Ascending aorta (tissue), 2 donors: ENCODE measurements around the gene TRERF1. TPM values are rescaled to one million over a fixed set of nuclear protein-coding genes. Genes with fewer than 3 reads are reported as not detected.

ENCODE experiments used
- DNase-seq, 2 donors: peaks; one replicate each; pipeline ENCODE4 v3.0.0-alpha.2; 2019; ENCODE audit warnings: low spot score in 2 of 2
- H3K27ac ChIP-seq, 2 donors: fragments of 200-600 bp; sonication (generic); one replicate each; pipeline ENCODE4 v1.5.1; 2016 to 2017; ENCODE audit warnings: mild to moderate bottlenecking in 1 of 2
- H3K27me3 ChIP-seq: fragments of 200-600 bp; sonication (generic); one replicate; pipeline ENCODE4 v1.5.1; 2017
- H3K36me3 ChIP-seq, 2 donors: fragments of 200-600 bp; sonication (generic); one replicate each; pipeline ENCODE4 v1.5.1; 2016
- H3K4me1 ChIP-seq, 2 donors: fragments of 200-600 bp; sonication (generic); one replicate each; pipeline ENCODE4 v1.5.1; 2016 to 2017; ENCODE audit warnings: mild to moderate bottlenecking in 1 of 2
- H3K4me3 ChIP-seq, 2 donors: fragments of 200-600 bp; sonication (generic); one replicate each; pipeline ENCODE4 v1.5.1; 2016 to 2017; ENCODE audit warnings: mild to moderate bottlenecking in 1 of 2
- H3K9me3 ChIP-seq, 2 donors: fragments of 200-600 bp; sonication (generic); one replicate each; pipeline ENCODE4 v1.5.1; 2016
- CTCF ChIP-seq, 3 experiments: fragments of 200-600 bp in 2 of 3; fragments of 450-650 bp in 1 of 3; sonication (generic) in 2 of 3; IDR thresholded peaks; one replicate each; pipeline ENCODE4 v1.5.1; 2016 to 2019; ENCODE audit warnings: antibody characterized with exemption in 3 of 3, mild to moderate bottlenecking in 1 of 3, moderate library complexity in 1 of 3
- intact Hi-C: fragments of 100-400 bp; cut with DNase I; formaldehyde crosslinking; loops from one replicate; pipeline ENCODE4 v1.15.1; 2023
- total RNA-seq: library from RNA; depleted of rRNA; stranded (reverse); fragments of >200 nt; gene quantifications from one replicate; pipeline ENCODE4 v1.1.0, GENCODE V29; 2016

TRERF1 gene
- total RNA-seq, 1 donor from 2014 or later: 34.1 TPM

- Histone ChIP-seq H3K27me3 (no peaks in the 10 kb centered on the region), H3K9me3 (no peaks in the 10 kb centered on the region), H3K36me3 (no peaks in the 10 kb centered on the region), H3K27ac (no peak overlapping the region), H3K4me3 (no peak overlapping the region), H3K4me1 (no peaks in the 10 kb centered on the region)
- peak in 1 of 2 donors; percentile 15 for DNase-seq
- intact Hi-C loops: no loop called here
- no peak for TF ChIP-seq CTCF (IDR thresholded peaks at IDR 0.05)
These were observed 73.2 kb downstream of the TRERF1 start for GRCh38 chr6:42378536-42378935.

- DNase-seq: peak in 1 of 2 donors; percentile 47
- intact Hi-C loops: no loop called here
These were observed 73.6 kb downstream of the TRERF1 start for GRCh38 chr6:42378125-42378524.

GRCh38 chr6:42375007-42375635 is 76.6 kb downstream of the TRERF1 start:
- intact Hi-C loops: no loop called here
- H3K4me1 ChIP-seq: no peaks in the 10 kb centered on the region
- H3K36me3 ChIP-seq: no peaks in the 10 kb centered on the region
- TF ChIP-seq CTCF (IDR thresholded peaks at IDR 0.05): no peak
- H3K4me3 ChIP-seq: no peak overlapping the region
- H3K9me3 ChIP-seq: no peaks in the 10 kb centered on the region
- no peaks in the 10 kb centered on the region for H3K27me3 ChIP-seq
- no peak overlapping the region for H3K27ac ChIP-seq
- DNase-seq: no peak

More at GRCh38 chr6:42378125-42378524, 73.6 kb downstream of the TRERF1 start:
- Histone ChIP-seq H3K4me1 (no peaks in the 10 kb centered on the region), H3K27ac (no peak overlapping the region), H3K9me3 (no peaks in the 10 kb centered on the region), H3K4me3 (no peak overlapping the region), H3K36me3 (no peaks in the 10 kb centered on the region), H3K27me3 (no peaks in the 10 kb centered on the region)
- no peak for TF ChIP-seq CTCF (IDR thresholded peaks at IDR 0.05)

- no peaks in the 10 kb centered on the region for H3K36me3 ChIP-seq
- H3K27me3 ChIP-seq: no peaks in the 10 kb centered on the region
- no peak for TF ChIP-seq CTCF (IDR thresholded peaks at IDR 0.05)
- no peak overlapping the region for H3K27ac ChIP-seq
- intact Hi-C loops: no loop called here
- H3K4me1 ChIP-seq: no peaks in the 10 kb centered on the region
- H3K9me3 ChIP-seq: no peaks in the 10 kb centered on the region
- H3K4me3 ChIP-seq: no peak overlapping the region
- no peak for DNase-seq
These were observed 77.6 kb downstream of the TRERF1 start for GRCh38 chr6:42374018-42374669.

- no peaks in the 10 kb centered on the region for H3K27me3 ChIP-seq
- no peak for TF ChIP-seq CTCF (IDR thresholded peaks at IDR 0.05)
- no peak overlapping the region for H3K4me3 ChIP-seq
- H3K4me1 ChIP-seq: no peaks in the 10 kb centered on the region
- no peaks in the 10 kb centered on the region for H3K36me3 ChIP-seq
- no peak overlapping the region for H3K27ac ChIP-seq
- no peak for DNase-seq
- H3K9me3 ChIP-seq: no peaks in the 10 kb centered on the region
- intact Hi-C loops: no loop called here
These were observed 79.0 kb downstream of the TRERF1 start for GRCh38 chr6:42372699-42373098.
